GM23338 (cell line): Measurements from ENCODE around the gene CMSS1. TPM values are rescaled to one million over a fixed set of nuclear protein-coding genes. Genes with fewer than 3 reads are reported as not detected.

Experiments
- ATAC-seq: fragments of 200-7000 bp; cut with Tn5 transposase; 3 replicates; pipeline ENCODE4 v1.9.1; 2020
- DNase-seq: peaks from one replicate; pipeline ENCODE4 v3.0.0-alpha.2; 2015; ENCODE audit warnings: low spot score
- H2AFZ ChIP-seq: fragments of 200-600 bp; sonication (generic); 2 replicates; pipeline ENCODE4 v1.8.0; 2016; ENCODE audit warnings: antibody characterized with exemption, mild to moderate bottlenecking, moderate library complexity
- H3F3A ChIP-seq: fragments of 200-600 bp; sonication (generic); replicated peaks from 2 replicates; pipeline ENCODE4 v1.8.0; 2017; ENCODE audit warnings: antibody characterized with exemption, mixed run types, low read depth
- H3K27ac ChIP-seq: fragments of 200-600 bp; sonication (generic); 2 replicates; pipeline ENCODE4 v1.6.1; 2016; ENCODE audit warnings: low read depth
- H3K27me3 ChIP-seq: fragments of 200-600 bp; sonication (generic); 2 replicates; pipeline ENCODE4 v1.8.0; 2016; ENCODE audit warnings: mild to moderate bottlenecking, mixed run types, moderate library complexity; ENCODE audit not compliant: insufficient read depth
- H3K36me3 ChIP-seq: fragments of 200-600 bp; sonication (generic); 2 replicates; pipeline ENCODE4 v1.8.0; 2016; ENCODE audit warnings: mild to moderate bottlenecking; ENCODE audit not compliant: insufficient read depth
- H3K4me1 ChIP-seq: fragments of 200-600 bp; sonication (generic); 2 replicates; pipeline ENCODE4 v1.8.0; 2016; ENCODE audit warnings: mild to moderate bottlenecking, moderate library complexity; ENCODE audit not compliant: insufficient read depth
- H3K4me2 ChIP-seq: fragments of 200-600 bp; sonication (generic); 2 replicates; pipeline ENCODE4 v1.7.1; 2017; ENCODE audit warnings: mixed run types
- H3K4me3 ChIP-seq: fragments of 200-600 bp; sonication (generic); 2 replicates; pipeline ENCODE4 v1.6.1; 2016; ENCODE audit warnings: mixed run types
- H3K79me2 ChIP-seq: fragments of 200-600 bp; sonication (generic); replicated peaks from 2 replicates; pipeline ENCODE4 v1.8.0; 2017; ENCODE audit warnings: mild to moderate bottlenecking; ENCODE audit not compliant: insufficient read depth
- H3K9me2 ChIP-seq: fragments of 200-600 bp; sonication (generic); 2 replicates; pipeline ENCODE4 v1.8.0; 2017; ENCODE audit not compliant: insufficient read depth
- H4K20me1 ChIP-seq: fragments of 200-600 bp; sonication (generic); replicated peaks from 2 replicates; pipeline ENCODE4 v1.8.0; 2017; ENCODE audit warnings: mild to moderate bottlenecking; ENCODE audit not compliant: insufficient read depth
- H3K27ac Mint-ChIP-seq: 2 replicates; pipeline ENCODE4 v1.8.0; 2020; ENCODE audit warnings: inconsistent platforms, mild to moderate bottlenecking, moderate library complexity, mixed read lengths
- H3K27me3 Mint-ChIP-seq: 3 replicates; pipeline ENCODE4 v1.8.0; 2022; ENCODE audit warnings: low read depth, mild to moderate bottlenecking, moderate library complexity, mixed read lengths, inconsistent platforms; ENCODE audit not compliant: insufficient read depth, poor library complexity
- H3K36me3 Mint-ChIP-seq: 3 replicates; pipeline ENCODE4 v1.8.0; 2021; ENCODE audit warnings: low read depth, mild to moderate bottlenecking, inconsistent platforms, moderate library complexity, mixed read lengths
- H3K4me1 Mint-ChIP-seq: 3 replicates; pipeline ENCODE4 v1.8.0; 2020; ENCODE audit warnings: mild to moderate bottlenecking, inconsistent platforms, mixed read lengths
- H3K4me3 Mint-ChIP-seq: 3 replicates; pipeline ENCODE4 v1.8.0; 2021; ENCODE audit warnings: moderate library complexity, mild to moderate bottlenecking, inconsistent platforms, mixed read lengths
- H3K9me3 Mint-ChIP-seq: 3 replicates; pipeline ENCODE4 v1.8.0; 2020; ENCODE audit warnings: moderate library complexity, mild to moderate bottlenecking, inconsistent platforms, mixed read lengths
- CREB1 ChIP-seq: fragments of 250-450 bp; sonication (Bioruptor Pico); IDR thresholded peaks from 2 replicates; pipeline ENCODE4 v1.5.0; 2020; ENCODE audit warnings: low read depth, mild to moderate bottlenecking, moderate library complexity
- EZH2 ChIP-seq: fragments of 200-600 bp; sonication (generic); IDR thresholded peaks from one replicate; pipeline ENCODE4 v1.8.0; 2017; ENCODE audit warnings: antibody characterized with exemption, mild to moderate bottlenecking, low read depth; ENCODE audit not compliant: unreplicated experiment
- EZH2phosphoT487 ChIP-seq: fragments of 200-600 bp; sonication (generic); IDR thresholded peaks from one replicate; pipeline ENCODE4 v1.8.1; 2018; ENCODE audit warnings: antibody characterized with exemption; ENCODE audit not compliant: unreplicated experiment
- JUNB ChIP-seq: IDR thresholded peaks from one replicate; pipeline ENCODE4 v1.6.1; 2016; ENCODE audit warnings: antibody characterized with exemption; ENCODE audit not compliant: unreplicated experiment
- NANOG ChIP-seq: IDR thresholded peaks from 2 replicates; pipeline ENCODE4 v1.6.1; 2016; ENCODE audit warnings: antibody characterized with exemption, borderline replicate concordance
- STAT1 ChIP-seq: IDR thresholded peaks from one replicate; pipeline ENCODE4 v1.6.1; 2016; ENCODE audit warnings: antibody characterized with exemption; ENCODE audit not compliant: unreplicated experiment
- ZNF331 ChIP-seq: fragments of 250-450 bp; sonication (Bioruptor Pico); IDR thresholded peaks from 2 replicates; pipeline ENCODE4 v1.5.0; 2020; ENCODE audit warnings: low read depth, mild to moderate bottlenecking, moderate library complexity
- ZNF462 ChIP-seq: fragments of 250-450 bp; sonication (Bioruptor Pico); IDR thresholded peaks from 2 replicates; pipeline ENCODE4 v1.5.0; 2020; ENCODE audit warnings: mild to moderate bottlenecking, moderate library complexity
- polyA plus RNA-seq: library from polyadenylated mRNA; unstranded; fragments of >200 nt; fragmentation: Nextera tagmentation; extraction: Ambion mirVana; gene quantifications from 2 replicates; pipeline ENCODE4 v1.2.1, GENCODE V29; 2016
- total RNA-seq: library from RNA; depleted of rRNA; stranded (reverse); fragments of >200 nt; shearing (Covaris generic); gene quantifications from 2 replicates; pipeline ENCODE4 v1.2.3, GENCODE V29; 2014
- TF ChIP-seq, protein P1 (sequence below): IDR thresholded peaks from 2 replicates; pipeline ENCODE4 v1.6.1; 2016; ENCODE audit warnings: antibody characterized with exemption
- TF ChIP-seq, protein P2 (sequence below), 2 experiments: fragments of 200-600 bp in 1 of 2; sonication (generic) in 1 of 2; conservative IDR thresholded peaks; 2 replicates each; pipeline versions ENCODE4 v1.5.1 to v1.6.1; 2016 to 2017; ENCODE audit warnings: antibody characterized with exemption in 2 of 2, low read depth in 2 of 2, mild to moderate bottlenecking in 2 of 2, moderate library complexity in 1 of 2

CMSS1 gene
- total and polyA plus RNA-seq, 2 experiments from 2014 or later = 39.4 to 187 TPM

DNA sequence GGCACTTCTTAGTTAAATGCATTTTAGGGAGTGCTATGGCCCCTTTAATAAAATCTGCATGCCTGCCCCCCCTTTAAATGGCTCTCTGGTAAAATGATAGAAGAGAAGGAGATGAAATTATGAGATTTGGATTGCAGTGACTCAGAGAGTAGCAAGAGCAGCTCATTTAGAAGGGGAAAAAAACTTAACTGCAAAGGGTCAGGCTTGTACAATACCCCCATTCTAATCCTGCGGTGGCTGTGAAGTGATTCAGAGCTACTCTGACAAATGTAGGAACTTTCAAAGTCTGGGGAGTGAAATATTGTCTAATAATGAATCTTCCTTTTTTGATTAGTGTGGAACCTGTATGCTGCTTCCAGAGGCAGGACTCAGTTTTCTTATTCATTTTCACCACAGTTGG, 399.1 kb downstream of the CMSS1 start (continued):
- TF ChIP-seq ZNF462 (CRISPR knock-in tag) (no peak), STAT1 (no peak)

DNA sequence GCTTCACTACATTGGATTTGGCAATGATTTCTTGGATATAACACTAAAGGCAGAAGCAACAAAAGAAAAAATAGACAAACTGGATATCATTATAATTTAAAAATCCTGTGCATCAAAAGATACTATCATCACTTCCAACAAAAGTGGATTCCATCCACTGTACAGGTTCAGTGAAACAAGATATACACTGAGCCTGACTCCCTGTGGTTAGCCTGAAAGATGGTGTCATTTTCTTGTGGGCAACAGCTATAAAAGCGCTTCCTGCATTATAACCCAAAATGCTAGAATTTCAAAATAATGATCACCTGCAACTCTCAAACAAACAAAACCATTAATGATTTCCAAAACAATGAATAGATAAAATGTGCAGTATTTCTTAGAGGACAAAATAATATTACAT, 403.5 kb downstream of the CMSS1 start:
- Histone ChIP-seq H3K4me3 (no peak overlapping the region), H3K27ac (no peak overlapping the region), H3K27me3 (no peaks in the 10 kb centered on the region), H2AFZ (no peak overlapping the region), H3K79me2 (no peaks in the 10 kb centered on the region), H3F3A (no peaks in the 10 kb centered on the region), H3K4me1 (no peaks in the 10 kb centered on the region), H3K36me3 (no peaks in the 10 kb centered on the region; the same call in 1 of the 2 replicates), H3K9me2 (0 out of 2 replicates have a peak, but pooled peaks cover 2% of the 10 kb centered on the region), H3K4me2 (no peak overlapping the region), H4K20me1 (no peaks in the 10 kb centered on the region)
- H3K27ac Mint-ChIP-seq = no peak overlapping the region
- TF ChIP-seq ZNF331 (CRISPR knock-in tag) (no peak), NANOG (no peak), JUNB (no peak)
- no peak for DNase-seq
- no peak for ATAC-seq
- H3K4me3 Mint-ChIP-seq = no peak overlapping the region
- peaks cover 21% of the 10 kb centered on the region for H3K9me3 Mint-ChIP-seq
- peaks cover 14% of the 10 kb centered on the region; the same call in 2 of the 3 replicates for H3K36me3 Mint-ChIP-seq
- H3K4me1 Mint-ChIP-seq = no peaks in the 10 kb centered on the region
- peaks cover 4% of the 10 kb centered on the region for H3K27me3 Mint-ChIP-seq

GRCh38 chr3:100225193-100225592, 407.5 kb downstream of the CMSS1 start:
- Histone ChIP-seq H3K4me3 (no peak overlapping the region), H2AFZ (no peak overlapping the region), H3K9me2 (0 out of 2 replicates have a peak, but pooled peaks cover 5% of the 10 kb centered on the region), H3K4me2 (no peak overlapping the region), H4K20me1 (no peaks in the 10 kb centered on the region), H3F3A (no peaks in the 10 kb centered on the region), H3K27ac (no peak overlapping the region), H3K79me2 (no peaks in the 10 kb centered on the region), H3K27me3 (no peaks in the 10 kb centered on the region), H3K36me3 (no peaks in the 10 kb centered on the region), H3K4me1 (no peaks in the 10 kb centered on the region)
- Mint-ChIP-seq H3K4me1 (no peaks in the 10 kb centered on the region; the same call in 2 of the 3 replicates), H3K4me3 (no peak overlapping the region), H3K27ac (no peak overlapping the region), H3K36me3 (peaks cover 5% of the 10 kb centered on the region; the same call in 2 of the 3 replicates), H3K9me3 (peaks cover 12% of the 10 kb centered on the region), H3K27me3 (peaks cover 2% of the 10 kb centered on the region)
- DNase-seq = no peak
- no peak for ATAC-seq
- TF ChIP-seq CREB1 (CRISPR knock-in tag) (no peak), NANOG (no peak), EZH2phosphoT487 (no peak), ZNF331 (CRISPR knock-in tag) (no peak), JUNB (no peak), EZH2 (no peak), STAT1 (no peak)
- TF ChIP-seq, protein P1, sequence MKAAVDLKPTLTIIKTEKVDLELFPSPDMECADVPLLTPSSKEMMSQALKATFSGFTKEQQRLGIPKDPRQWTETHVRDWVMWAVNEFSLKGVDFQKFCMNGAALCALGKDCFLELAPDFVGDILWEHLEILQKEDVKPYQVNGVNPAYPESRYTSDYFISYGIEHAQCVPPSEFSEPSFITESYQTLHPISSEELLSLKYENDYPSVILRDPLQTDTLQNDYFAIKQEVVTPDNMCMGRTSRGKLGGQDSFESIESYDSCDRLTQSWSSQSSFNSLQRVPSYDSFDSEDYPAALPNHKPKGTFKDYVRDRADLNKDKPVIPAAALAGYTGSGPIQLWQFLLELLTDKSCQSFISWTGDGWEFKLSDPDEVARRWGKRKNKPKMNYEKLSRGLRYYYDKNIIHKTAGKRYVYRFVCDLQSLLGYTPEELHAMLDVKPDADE = no peak
- TF ChIP-seq, protein P2, sequence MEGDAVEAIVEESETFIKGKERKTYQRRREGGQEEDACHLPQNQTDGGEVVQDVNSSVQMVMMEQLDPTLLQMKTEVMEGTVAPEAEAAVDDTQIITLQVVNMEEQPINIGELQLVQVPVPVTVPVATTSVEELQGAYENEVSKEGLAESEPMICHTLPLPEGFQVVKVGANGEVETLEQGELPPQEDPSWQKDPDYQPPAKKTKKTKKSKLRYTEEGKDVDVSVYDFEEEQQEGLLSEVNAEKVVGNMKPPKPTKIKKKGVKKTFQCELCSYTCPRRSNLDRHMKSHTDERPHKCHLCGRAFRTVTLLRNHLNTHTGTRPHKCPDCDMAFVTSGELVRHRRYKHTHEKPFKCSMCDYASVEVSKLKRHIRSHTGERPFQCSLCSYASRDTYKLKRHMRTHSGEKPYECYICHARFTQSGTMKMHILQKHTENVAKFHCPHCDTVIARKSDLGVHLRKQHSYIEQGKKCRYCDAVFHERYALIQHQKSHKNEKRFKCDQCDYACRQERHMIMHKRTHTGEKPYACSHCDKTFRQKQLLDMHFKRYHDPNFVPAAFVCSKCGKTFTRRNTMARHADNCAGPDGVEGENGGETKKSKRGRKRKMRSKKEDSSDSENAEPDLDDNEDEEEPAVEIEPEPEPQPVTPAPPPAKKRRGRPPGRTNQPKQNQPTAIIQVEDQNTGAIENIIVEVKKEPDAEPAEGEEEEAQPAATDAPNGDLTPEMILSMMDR (conservative IDR thresholded peaks at IDR 0.05; ENCODE audit: low read depth in 2 of 2) = no peak
